Neuronal stem cell (in vitro differentiated cells): ENCODE results near the gene NADSYN1.

Source experiments
- DNase-seq: peaks from one replicate; pipeline ENCODE4 v3.0.0-alpha.2; 2013; ENCODE audit warnings: low spot score
- H2AFZ ChIP-seq: one replicate; pipeline ENCODE4 v1.6.1; 2013; ENCODE audit warnings: mild to moderate bottlenecking, low read length, inconsistent platforms
- H2AK5ac ChIP-seq: 2 replicates; pipeline ENCODE4 v1.6.1; 2013; ENCODE audit warnings: low read depth, mild to moderate bottlenecking, inconsistent platforms, low read length, moderate library complexity, mixed read lengths
- H2BK120ac ChIP-seq: 2 replicates; pipeline ENCODE4 v1.6.1; 2013; ENCODE audit warnings: low read depth, mild to moderate bottlenecking, inconsistent platforms, low read length, moderate library complexity, mixed read lengths
- H2BK12ac ChIP-seq: one replicate; pipeline ENCODE4 v1.6.1; 2013; ENCODE audit warnings: low read length, inconsistent platforms
- H2BK15ac ChIP-seq: 2 replicates; pipeline ENCODE4 v1.6.1; 2013; ENCODE audit warnings: mild to moderate bottlenecking, low read length, inconsistent platforms, mixed read lengths
- H2BK5ac ChIP-seq: one replicate; pipeline ENCODE4 v1.6.1; 2013; ENCODE audit warnings: inconsistent platforms, mild to moderate bottlenecking, low read length, moderate library complexity
- H3K14ac ChIP-seq: one replicate; pipeline ENCODE4 v1.6.1; 2013; ENCODE audit warnings: low read length, inconsistent platforms
- H3K18ac ChIP-seq: 2 replicates; pipeline ENCODE4 v1.6.1; 2013; ENCODE audit warnings: low read length, inconsistent platforms
- H3K23ac ChIP-seq: 2 replicates; pipeline ENCODE4 v1.6.1; 2013; ENCODE audit warnings: low read depth, mild to moderate bottlenecking, mixed read lengths, low read length, inconsistent platforms; ENCODE audit not compliant: poor library complexity
- H3K27ac ChIP-seq: replicated peaks from 3 replicates; pipeline ENCODE4 v1.5.1; 2013; ENCODE audit warnings: low read length, inconsistent platforms
- H3K27me3 ChIP-seq, 3 experiments: 2 replicates each; pipeline ENCODE4 v1.6.1; 2013; ENCODE audit warnings: low read length in 3 of 3, mild to moderate bottlenecking in 2 of 3, inconsistent platforms in 1 of 3, low read depth in 1 of 3, mixed read lengths in 1 of 3, moderate library complexity in 1 of 3; ENCODE audit not compliant: control insufficient read depth in 3 of 3, insufficient read depth in 3 of 3
- H3K36me3 ChIP-seq, 2 donors: replicated peaks in 1 of 2; 2 replicates each; pipeline ENCODE4 v1.6.1; 2013; ENCODE audit warnings: low read length in 2 of 2; ENCODE audit not compliant: control insufficient read depth in 2 of 2, insufficient read depth in 2 of 2
- H3K4ac ChIP-seq: 2 replicates; pipeline ENCODE4 v1.6.1; 2013; ENCODE audit warnings: inconsistent platforms, mild to moderate bottlenecking, low read length, moderate library complexity
- H3K4me1 ChIP-seq, 2 donors: 1 replicate in 1 of 2; 2 replicates in 1 of 2; pipeline ENCODE4 v1.6.1; 2013; ENCODE audit warnings: low read length in 2 of 2, low read depth in 1 of 2; ENCODE audit not compliant: control insufficient read depth in 2 of 2, insufficient read depth in 1 of 2
- H3K4me2 ChIP-seq: one replicate; pipeline ENCODE4 v1.6.1; 2013; ENCODE audit warnings: mild to moderate bottlenecking, low read length, inconsistent platforms; ENCODE audit not compliant: insufficient read depth, poor library complexity, severe bottlenecking
- H3K4me3 ChIP-seq, 2 donors: 2 replicates each; pipeline ENCODE4 v1.5.1; 2013; ENCODE audit warnings: low read length in 2 of 2, mild to moderate bottlenecking in 2 of 2, inconsistent platforms in 1 of 2, moderate library complexity in 1 of 2
- H3K79me1 ChIP-seq: one replicate; pipeline ENCODE4 v1.6.1; 2013; ENCODE audit warnings: low read depth, mild to moderate bottlenecking, inconsistent platforms, low read length, moderate library complexity
- H3K9ac ChIP-seq: one replicate; pipeline ENCODE4 v1.6.1; 2013; ENCODE audit warnings: mild to moderate bottlenecking, low read depth, low read length, inconsistent platforms; ENCODE audit not compliant: poor library complexity
- H3K9me3 ChIP-seq, 2 donors: replicated peaks in 1 of 2; 2 replicates each; pipeline versions ENCODE3 to v1.6.1; 2013; ENCODE audit warnings: low read length in 2 of 2, mild to moderate bottlenecking in 2 of 2, inconsistent platforms in 1 of 2, low read depth in 1 of 2, mixed read lengths in 1 of 2, moderate library complexity in 1 of 2; ENCODE audit not compliant: control insufficient read depth in 2 of 2, insufficient read depth in 1 of 2
- H4K8ac ChIP-seq: one replicate; pipeline ENCODE4 v1.6.1; 2013; ENCODE audit warnings: low read depth, mild to moderate bottlenecking, inconsistent platforms, low read length, moderate library complexity
- H4K91ac ChIP-seq: one replicate; pipeline ENCODE4 v1.6.1; 2013; ENCODE audit warnings: low read length, low read depth, mild to moderate bottlenecking, inconsistent platforms; ENCODE audit not compliant: poor library complexity
- WGBS, 2 donors: extraction: QIAGEN DNeasy Blood & Tissue Kit; methylation state at CpG; one replicate each; pipeline ENCODE4 v1.1.7; 2013; ENCODE audit warnings: missing lambda C conversion rate in 2 of 2, mixed read lengths in 1 of 2; ENCODE audit not compliant: insufficient read length in 2 of 2, insufficient replicate concordance in 1 of 2; ENCODE audit errors: extremely low coverage in 2 of 2; 5-methylcytosine and 5-hydroxymethylcytosine counted together

Gene NADSYN1

DNA sequence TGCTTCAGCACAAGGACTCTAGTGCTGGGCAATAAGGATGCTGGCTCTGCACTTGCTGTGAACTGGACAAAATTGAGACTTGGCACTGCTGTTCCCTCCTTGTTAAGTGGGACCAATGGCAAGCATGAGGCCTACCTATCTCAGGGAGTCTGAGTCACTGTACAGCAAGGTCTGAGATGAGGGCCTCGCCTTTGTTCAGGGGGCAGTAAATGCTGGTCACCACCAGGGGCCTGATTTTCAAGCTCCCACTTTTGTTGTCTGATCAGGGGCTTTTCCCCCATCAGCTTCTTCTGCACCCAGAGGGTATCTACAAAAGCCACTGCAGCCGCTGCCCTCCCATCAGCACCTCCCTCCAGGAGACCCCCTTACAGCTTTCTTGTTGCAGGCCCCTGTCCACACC is 27.6 kb upstream of the NADSYN1 start:
- Histone ChIP-seq H2AFZ (no peak overlapping the region), H3K27me3 (peaks cover 0 to 5% (median 0%) of the 10 kb centered on the region in 3 experiments), H3K14ac (no peak overlapping the region), H3K4me2 (no peak overlapping the region), H3K23ac (no peak overlapping the region), H3K18ac (no peak overlapping the region), H4K91ac (no peak overlapping the region), H2BK5ac (no peak overlapping the region), H2AK5ac (no peak overlapping the region), H3K36me3 (no peaks in the 10 kb centered on the region), H3K9me3 (peaks cover 1 to 5% of the 10 kb centered on the region in 2 donors), H3K4ac (no peak overlapping the region), H2BK12ac (no peak overlapping the region), H3K79me1 (no peaks in the 10 kb centered on the region), H3K4me1 (no peaks in the 10 kb centered on the region), H3K9ac (no peak overlapping the region), H3K27ac (no peak overlapping the region), H4K8ac (no peak overlapping the region), H3K4me3 (no peak overlapping the region), H2BK120ac (no peak overlapping the region), H2BK15ac (no peak overlapping the region)
- no peak for DNase-seq
- no CpG with 5 or more reads among the region's 2 CpGs for WGBS, 2 donors

DNA sequence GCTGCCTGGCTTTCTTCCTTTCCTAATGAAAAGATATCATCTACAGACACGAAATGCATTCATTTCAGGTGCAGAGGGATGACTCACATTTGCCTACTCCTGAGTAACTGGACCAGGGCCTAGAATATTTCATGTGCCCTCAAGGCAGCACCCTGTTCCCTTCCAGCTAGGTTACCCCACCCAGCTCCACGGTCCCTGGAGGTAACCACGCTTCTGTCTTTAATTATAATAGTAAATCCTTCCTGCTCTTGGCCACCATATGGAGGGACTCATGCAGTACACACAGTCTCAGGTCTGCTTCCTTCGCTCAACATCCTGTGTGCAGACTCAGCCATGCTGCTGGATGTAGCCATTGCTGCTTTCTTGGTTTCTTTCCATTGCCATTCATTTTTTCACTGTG is 27.1 kb upstream of the NADSYN1 start:
- Histone ChIP-seq H2BK12ac (no peak overlapping the region), H2BK15ac (no peak overlapping the region), H3K14ac (no peak overlapping the region), H4K91ac (no peak overlapping the region), H3K79me1 (no peaks in the 10 kb centered on the region), H2AK5ac (no peak overlapping the region), H3K4me2 (no peak overlapping the region), H3K27me3 (peaks cover 0 to 5% (median 0%) of the 10 kb centered on the region in 3 experiments), H3K36me3 (no peaks in the 10 kb centered on the region), H3K9me3 (peaks cover 3 to 5% of the 10 kb centered on the region in 2 donors), H3K4me3 (no peak overlapping the region), H3K9ac (no peak overlapping the region), H3K4me1 (no peaks in the 10 kb centered on the region), H2BK5ac (no peak overlapping the region), H2AFZ (no peak overlapping the region), H3K27ac (no peak overlapping the region), H3K18ac (no peak overlapping the region), H3K23ac (no peak overlapping the region), H2BK120ac (no peak overlapping the region), H3K4ac (no peak overlapping the region), H4K8ac (no peak overlapping the region)
- WGBS, 2 donors, result no CpG with 5 or more reads among the region's 4 CpGs
- no peak for DNase-seq

DNA sequence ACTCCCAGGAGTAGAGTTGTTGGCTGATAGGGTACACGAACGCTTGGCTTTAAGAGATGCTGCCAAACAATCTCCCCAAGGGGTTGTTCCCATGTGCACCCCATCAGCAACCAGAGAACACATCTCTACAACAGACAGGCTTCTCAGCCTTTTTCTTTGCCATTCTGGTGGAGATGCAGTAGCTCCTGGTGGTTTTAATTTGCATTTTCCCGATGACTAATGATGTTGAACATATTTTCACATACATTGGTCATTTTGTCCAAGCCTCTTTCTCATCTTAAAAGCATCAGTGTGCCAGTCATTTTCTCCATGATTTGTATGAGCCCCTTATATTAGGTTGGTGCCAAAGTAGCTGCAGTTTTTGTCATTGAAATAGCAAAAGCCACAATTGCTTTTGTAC is 26.6 kb upstream of the NADSYN1 start:
- no peak overlapping the region for H3K4ac ChIP-seq
- no peak overlapping the region for H4K91ac ChIP-seq
- no peak overlapping the region for H2BK12ac ChIP-seq
- WGBS, 2 donors, result no CpG with 5 or more reads among the region's 3 CpGs
- no peak overlapping the region for H2AK5ac ChIP-seq
- no peak overlapping the region for H3K4me3 ChIP-seq
- H2AFZ ChIP-seq, result no peak overlapping the region
- H3K4me2 ChIP-seq, result no peak overlapping the region
- H3K27me3 ChIP-seq, result peaks cover 0 to 5% (median 0%) of the 10 kb centered on the region in 3 experiments
- peaks cover 3 to 5% of the 10 kb centered on the region in 2 donors for H3K9me3 ChIP-seq
- H2BK120ac ChIP-seq, result no peak overlapping the region
- H3K18ac ChIP-seq, result no peak overlapping the region
- H3K14ac ChIP-seq, result no peak overlapping the region
- no peak overlapping the region for H2BK15ac ChIP-seq
- H2BK5ac ChIP-seq, result no peak overlapping the region
- H3K27ac ChIP-seq, result no peak overlapping the region
- peaks cover 0 to 3% of the 10 kb centered on the region in 2 donors for H3K4me1 ChIP-seq
- no peak for DNase-seq
- no peak overlapping the region for H3K23ac ChIP-seq
- no peaks in the 10 kb centered on the region for H3K79me1 ChIP-seq
- H3K36me3 ChIP-seq, result no peaks in the 10 kb centered on the region
- H4K8ac ChIP-seq, result no peak overlapping the region
- H3K9ac ChIP-seq, result no peak overlapping the region

DNA sequence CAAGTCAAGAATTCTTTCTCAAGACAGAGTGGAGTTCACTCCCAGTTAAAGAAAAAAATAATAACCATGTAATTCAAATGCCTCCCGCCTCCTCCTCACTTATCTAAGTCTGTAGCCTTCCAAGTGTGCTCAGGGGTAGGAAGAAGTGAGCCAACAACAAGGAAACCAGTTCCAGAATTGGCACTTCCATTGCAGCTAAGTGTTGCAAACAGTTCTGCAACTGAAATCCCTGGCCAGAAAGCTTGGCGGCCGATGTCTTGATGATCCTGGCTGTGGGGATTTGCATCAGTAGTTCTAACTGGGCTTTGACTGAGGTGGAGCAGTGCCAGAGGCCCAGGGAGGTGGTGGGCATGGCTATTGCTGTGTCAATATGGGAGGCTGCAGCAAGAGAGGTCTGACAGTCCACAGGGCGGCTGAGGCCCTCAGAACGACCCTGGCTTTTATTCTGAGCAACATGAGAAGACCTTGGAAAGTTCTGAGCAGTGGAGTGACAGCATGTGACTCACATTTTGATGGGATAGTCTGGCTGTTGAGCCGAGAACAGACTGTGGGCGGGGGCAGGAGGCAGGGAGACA is 24.1 kb upstream of the NADSYN1 start:
- H3K36me3 ChIP-seq, result peaks cover 0 to 3% of the 10 kb centered on the region in 2 donors
- H2AK5ac ChIP-seq, result no peak overlapping the region
- no peak overlapping the region for H3K27ac ChIP-seq
- no peak for DNase-seq
- H3K27me3 ChIP-seq, result peaks cover 0 to 3% (median 0%) of the 10 kb centered on the region in 3 experiments
- WGBS, 2 donors, result no CpG with 5 or more reads among the region's 7 CpGs
- H4K91ac ChIP-seq, result no peak overlapping the region
- no peak overlapping the region for H2AFZ ChIP-seq
- peaks cover 3 to 5% of the 10 kb centered on the region in 2 donors for H3K9me3 ChIP-seq
- H3K23ac ChIP-seq, result no peak overlapping the region
- no peak overlapping the region for H4K8ac ChIP-seq
- no peak overlapping the region for H2BK120ac ChIP-seq
- peaks cover 0 to 4% of the 10 kb centered on the region in 2 donors for H3K4me1 ChIP-seq
- H2BK15ac ChIP-seq, result no peak overlapping the region
- no peak overlapping the region for H3K9ac ChIP-seq
- no peak overlapping the region for H3K4me2 ChIP-seq
- no peak overlapping the region for H2BK5ac ChIP-seq
- no peak overlapping the region for H3K18ac ChIP-seq
- H3K4ac ChIP-seq, result no peak overlapping the region
- no peak overlapping the region for H3K4me3 ChIP-seq
- H3K14ac ChIP-seq, result no peak overlapping the region
- H3K79me1 ChIP-seq, result peaks cover 2% of the 10 kb centered on the region
- no peak overlapping the region for H2BK12ac ChIP-seq
